Adipocyte (in vitro differentiated cells): ENCODE measurements around the gene TK2.

Source experiments
- DNase-seq: peaks from one replicate; pipeline ENCODE4 v3.0.0-alpha.2; 2015; ENCODE audit warnings: low read depth
- H3K27me3 ChIP-seq: replicated peaks from 2 replicates; pipeline ENCODE4 v1.7.0; 2013; ENCODE audit warnings: mild to moderate bottlenecking, low read length, moderate library complexity; ENCODE audit not compliant: control insufficient read depth, insufficient read depth
- H3K36me3 ChIP-seq: 2 replicates; pipeline ENCODE4 v1.7.0; 2013; ENCODE audit warnings: low read length, mild to moderate bottlenecking, moderate library complexity; ENCODE audit not compliant: control insufficient read depth, insufficient read depth, severe bottlenecking
- H3K4me1 ChIP-seq: 2 replicates; pipeline ENCODE4 v1.7.0; 2013; ENCODE audit warnings: mild to moderate bottlenecking, low read length, moderate library complexity; ENCODE audit not compliant: control insufficient read depth, insufficient read depth
- H3K4me3 ChIP-seq: 2 replicates; pipeline ENCODE4 v1.7.0; 2013; ENCODE audit warnings: mild to moderate bottlenecking, low read length, moderate library complexity
- H3K9ac ChIP-seq: 2 replicates; pipeline ENCODE4 v1.7.0; 2013; ENCODE audit warnings: mild to moderate bottlenecking, low read length, moderate library complexity
- H3K9me3 ChIP-seq: 2 replicates; pipeline ENCODE4 v1.7.0; 2013; ENCODE audit warnings: mild to moderate bottlenecking, low read length, moderate library complexity; ENCODE audit not compliant: control insufficient read depth

TK2 gene

DNA sequence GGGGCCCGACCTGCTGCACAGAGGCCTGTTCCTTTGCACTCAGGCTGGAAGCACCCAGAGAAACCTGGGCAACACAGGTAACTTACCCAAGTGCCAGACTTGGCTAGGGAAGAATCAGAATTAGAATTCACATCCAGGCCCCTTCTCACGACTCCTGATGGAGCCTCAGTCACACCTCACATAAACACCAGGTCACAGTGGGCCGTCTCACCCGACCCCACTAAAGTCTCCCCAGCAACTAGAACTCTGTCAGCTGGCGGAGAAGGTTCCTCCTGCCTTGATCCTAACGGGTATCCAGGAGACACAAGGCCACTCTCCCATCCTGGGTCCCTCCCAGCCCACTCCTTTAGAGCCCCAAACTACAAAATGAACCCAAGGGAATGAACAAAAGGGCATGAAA is 6.4 kb downstream of the TK2 start:
- Histone ChIP-seq H3K4me1 (peaks cover 7% of the 10 kb centered on the region), H3K36me3 (peaks cover 32% of the 10 kb centered on the region), H3K4me3 (no peak overlapping the region), H3K9ac (no peak overlapping the region), H3K27me3 (no peaks in the 10 kb centered on the region), H3K9me3 (no peaks in the 10 kb centered on the region)
- no peak for DNase-seq

DNA sequence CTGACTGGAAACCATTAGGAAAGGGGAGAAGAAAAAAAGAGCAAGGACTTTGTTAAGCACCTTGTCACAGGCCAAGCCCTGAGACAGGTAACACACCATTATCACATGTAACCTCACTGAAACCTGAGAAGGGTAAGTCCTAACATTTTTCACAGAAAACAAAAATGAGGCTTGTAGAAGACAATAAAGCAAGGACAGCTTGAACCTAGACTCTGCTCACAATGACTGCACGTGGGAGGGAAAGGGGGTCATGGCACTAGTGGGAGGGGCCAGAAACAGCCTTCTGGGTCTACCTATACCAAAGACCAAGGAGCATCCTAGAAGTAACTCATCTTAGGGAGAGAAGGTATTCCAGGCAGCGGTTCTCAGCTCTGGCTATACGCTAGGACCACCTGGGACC is 7.5 kb downstream of the TK2 start:
- H3K4me3 ChIP-seq: no peak overlapping the region
- no peak for DNase-seq

DNA sequence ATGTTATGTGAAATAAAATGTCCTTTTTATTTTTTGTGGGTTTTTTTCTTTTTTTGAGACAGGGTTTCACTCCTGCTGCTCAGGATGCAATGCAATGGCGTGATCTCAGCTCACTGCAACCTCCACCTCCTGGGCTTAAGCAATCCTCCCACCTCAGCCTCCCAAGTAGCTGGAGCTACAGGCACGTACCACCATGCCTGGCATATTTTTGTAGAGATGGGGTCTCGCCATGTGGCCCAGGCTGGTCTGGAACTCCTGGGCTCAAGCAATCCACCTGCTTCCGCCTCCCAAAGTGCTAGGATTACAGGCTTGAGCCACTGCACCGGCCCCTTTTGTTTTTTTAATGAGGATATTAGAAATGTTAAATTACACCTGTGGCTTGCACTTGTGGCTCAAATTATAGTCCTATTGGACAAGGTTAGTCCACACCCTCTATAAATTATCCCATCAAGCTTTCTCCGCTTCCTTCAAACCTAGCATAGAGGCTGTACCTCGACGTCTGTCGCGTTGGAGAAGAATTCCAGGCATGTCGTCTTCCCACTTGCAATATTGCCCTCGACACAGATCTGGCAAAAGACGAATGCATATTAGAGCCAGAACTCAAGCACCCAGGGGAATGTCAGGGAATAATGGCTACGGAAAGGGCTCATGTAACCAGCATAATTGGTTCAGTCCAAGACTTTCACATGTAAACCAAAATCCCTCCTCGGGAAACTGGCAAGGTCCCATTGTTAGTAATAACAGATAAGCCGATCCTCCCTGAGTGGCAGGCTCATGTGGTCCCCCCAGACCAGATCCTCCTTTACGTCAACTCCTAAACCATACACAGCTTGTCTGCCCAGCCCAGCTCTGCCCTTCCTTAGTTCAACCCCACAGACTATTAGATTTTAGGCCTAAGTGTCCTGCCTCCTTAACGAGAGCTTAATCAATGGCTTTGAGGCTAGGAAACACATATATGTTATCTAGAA is 8.2 kb downstream of the TK2 start:
- no peak overlapping the region for H3K4me3 ChIP-seq
- H3K9ac ChIP-seq: no peak overlapping the region
- peaks cover 48% of the 10 kb centered on the region for H3K36me3 ChIP-seq
- no peaks in the 10 kb centered on the region for H3K9me3 ChIP-seq
- peaks cover 5% of the 10 kb centered on the region for H3K4me1 ChIP-seq
- H3K27me3 ChIP-seq: no peaks in the 10 kb centered on the region
- no peak for DNase-seq

More for the DNA sequence above, 7.5 kb downstream of the TK2 start:
- H3K27me3 ChIP-seq: no peaks in the 10 kb centered on the region
- H3K9me3 ChIP-seq: no peaks in the 10 kb centered on the region
- no peak overlapping the region for H3K9ac ChIP-seq
- H3K36me3 ChIP-seq: peaks cover 41% of the 10 kb centered on the region
- peaks cover 5% of the 10 kb centered on the region for H3K4me1 ChIP-seq

DNA sequence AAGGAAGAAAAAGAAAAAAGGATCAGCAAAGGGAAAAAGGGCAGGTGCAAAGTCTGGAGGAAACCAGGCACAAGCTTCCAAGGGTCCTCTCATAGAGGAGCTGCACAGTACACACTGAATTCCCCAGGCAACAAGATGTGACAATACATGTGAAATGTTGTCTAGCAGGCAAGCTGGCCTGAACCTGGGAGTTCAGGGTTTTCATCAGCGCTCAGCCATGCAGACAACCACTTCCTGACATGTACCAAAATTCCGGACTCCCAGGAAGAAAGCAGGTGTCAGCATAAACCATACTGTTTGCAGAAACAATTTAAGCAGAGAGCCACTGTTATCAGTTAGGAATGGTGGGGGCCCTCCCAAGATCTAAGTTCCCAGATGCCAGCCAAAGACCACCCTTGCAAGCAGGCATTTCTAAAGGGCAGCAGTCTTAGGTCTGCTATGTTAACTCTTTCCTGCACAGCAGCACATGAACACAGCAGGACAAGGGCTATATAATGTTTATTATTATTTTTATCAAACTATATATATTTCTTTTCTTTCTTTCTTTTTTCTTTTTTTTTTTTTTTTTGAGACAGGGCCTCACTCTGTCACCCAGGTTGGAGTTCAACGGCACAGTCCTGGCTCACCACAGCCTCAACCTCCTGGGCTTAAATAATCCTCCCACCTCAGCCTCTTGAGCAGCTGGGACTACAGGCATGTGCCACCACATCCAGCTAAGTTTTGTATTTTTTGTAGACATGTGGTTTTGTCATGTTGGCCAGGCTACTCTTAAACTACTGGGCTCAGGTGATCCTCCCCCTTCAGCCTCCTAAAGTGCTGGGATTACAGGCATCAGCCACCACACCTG is 10.1 kb downstream of the TK2 start:
- no peak for DNase-seq

DNA sequence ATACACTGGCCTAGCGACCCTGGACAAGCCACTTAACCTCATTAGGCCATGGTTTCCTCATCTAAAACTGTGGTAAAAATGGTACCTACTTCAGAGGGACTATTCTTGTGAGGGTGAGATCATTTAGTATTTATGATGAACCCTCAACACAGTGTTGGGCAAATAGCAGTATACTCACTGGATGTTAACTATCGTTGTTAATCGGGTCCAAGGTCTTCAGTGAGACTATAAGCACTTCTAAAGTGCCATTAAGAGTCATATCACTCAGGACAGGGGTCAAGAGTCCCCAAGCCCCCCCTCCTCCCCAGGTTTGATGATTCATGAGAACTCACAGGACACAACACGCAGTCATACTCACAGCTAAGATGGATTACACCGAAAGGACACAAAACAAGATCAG is 11.0 kb downstream of the TK2 start:
- no peaks in the 10 kb centered on the region for H3K27me3 ChIP-seq
- peaks cover 13% of the 10 kb centered on the region for H3K4me1 ChIP-seq
- peaks cover 57% of the 10 kb centered on the region for H3K36me3 ChIP-seq
- H3K9ac ChIP-seq: no peak overlapping the region
- H3K4me3 ChIP-seq: no peak overlapping the region
- no peaks in the 10 kb centered on the region for H3K9me3 ChIP-seq
- DNase-seq: no peak

More for the DNA sequence above, 10.1 kb downstream of the TK2 start:
- Histone ChIP-seq H3K4me3 (no peak overlapping the region), H3K4me1 (peaks cover 5% of the 10 kb centered on the region), H3K27me3 (no peaks in the 10 kb centered on the region), H3K36me3 (peaks cover 62% of the 10 kb centered on the region), H3K9me3 (no peaks in the 10 kb centered on the region), H3K9ac (no peak overlapping the region)

DNA sequence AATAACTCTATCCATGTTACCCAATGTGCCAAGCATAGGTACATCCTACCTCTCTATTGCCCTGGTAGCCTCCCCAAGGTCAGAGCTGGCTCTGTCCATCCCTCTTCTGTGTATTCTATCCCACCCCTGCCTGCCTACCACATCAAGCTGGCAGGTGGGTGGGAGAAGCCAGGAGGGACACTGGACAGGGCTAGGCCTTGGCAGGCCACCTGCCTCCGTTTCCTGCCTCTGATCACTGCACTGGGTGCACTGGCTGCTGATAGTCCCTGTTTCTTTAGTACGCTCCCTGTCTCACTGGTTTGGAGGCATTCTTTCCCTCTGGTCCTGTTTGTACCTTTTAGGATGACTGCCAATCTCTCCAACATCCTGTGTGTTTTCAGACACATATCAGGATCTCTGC is 12.7 kb downstream of the TK2 start:
- no peaks in the 10 kb centered on the region for H3K9me3 ChIP-seq
- DNase-seq: no peak
- H3K36me3 ChIP-seq: peaks cover 54% of the 10 kb centered on the region
- H3K4me3 ChIP-seq: no peak overlapping the region
- H3K27me3 ChIP-seq: no peaks in the 10 kb centered on the region
- H3K4me1 ChIP-seq: peaks cover 13% of the 10 kb centered on the region
- no peak overlapping the region for H3K9ac ChIP-seq

DNA sequence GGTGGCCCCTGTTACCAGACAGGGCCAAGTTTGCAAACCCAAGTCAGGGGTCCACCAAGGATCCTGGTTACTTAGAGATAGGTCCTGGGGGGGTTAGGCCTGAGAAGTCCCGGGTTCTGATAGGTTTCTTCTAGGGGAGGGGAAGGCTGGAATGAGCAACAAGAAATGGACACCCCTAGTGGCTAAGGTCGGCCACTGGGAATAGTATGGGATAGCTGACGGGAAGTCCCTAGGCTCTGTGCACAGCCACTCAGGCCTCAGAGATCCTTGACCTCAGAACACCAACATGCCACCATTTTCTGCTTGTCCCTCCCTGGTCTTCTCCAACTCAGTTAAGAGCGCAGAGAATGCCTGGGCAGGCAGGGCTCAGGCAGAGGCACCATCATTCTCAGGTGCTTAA is 13.4 kb downstream of the TK2 start:
- no peak overlapping the region for H3K9ac ChIP-seq
- H3K9me3 ChIP-seq: no peaks in the 10 kb centered on the region
- no peak for DNase-seq
- peaks cover 58% of the 10 kb centered on the region for H3K36me3 ChIP-seq
- peaks cover 8% of the 10 kb centered on the region for H3K4me1 ChIP-seq
- H3K4me3 ChIP-seq: no peak overlapping the region
- no peaks in the 10 kb centered on the region for H3K27me3 ChIP-seq

DNA sequence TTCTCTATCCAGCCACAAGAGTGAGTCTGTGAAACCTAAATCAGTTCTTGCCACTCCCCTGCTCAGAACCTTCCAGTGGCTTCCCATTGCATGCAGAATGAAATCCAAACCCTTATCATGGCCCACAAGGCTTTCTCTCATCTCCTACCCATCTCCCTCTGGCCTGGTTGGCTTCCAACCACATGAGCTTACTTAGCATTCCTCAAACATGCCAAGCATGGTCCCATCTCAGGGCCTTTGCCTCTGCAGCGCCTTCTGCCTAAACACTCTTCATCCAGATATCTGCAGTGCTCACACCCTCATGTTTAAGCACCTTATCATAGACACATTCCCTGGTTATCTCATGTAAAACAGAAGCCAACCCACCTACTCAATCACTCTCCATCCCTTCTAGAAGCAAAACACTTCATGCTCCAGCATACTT is 15.5 kb downstream of the TK2 start:
- H3K27me3 ChIP-seq: no peaks in the 10 kb centered on the region
- no peak overlapping the region for H3K4me3 ChIP-seq
- H3K4me1 ChIP-seq: peaks cover 8% of the 10 kb centered on the region
- H3K9ac ChIP-seq: no peak overlapping the region
- DNase-seq: no peak
- peaks cover 68% of the 10 kb centered on the region for H3K36me3 ChIP-seq
- no peaks in the 10 kb centered on the region for H3K9me3 ChIP-seq

DNA sequence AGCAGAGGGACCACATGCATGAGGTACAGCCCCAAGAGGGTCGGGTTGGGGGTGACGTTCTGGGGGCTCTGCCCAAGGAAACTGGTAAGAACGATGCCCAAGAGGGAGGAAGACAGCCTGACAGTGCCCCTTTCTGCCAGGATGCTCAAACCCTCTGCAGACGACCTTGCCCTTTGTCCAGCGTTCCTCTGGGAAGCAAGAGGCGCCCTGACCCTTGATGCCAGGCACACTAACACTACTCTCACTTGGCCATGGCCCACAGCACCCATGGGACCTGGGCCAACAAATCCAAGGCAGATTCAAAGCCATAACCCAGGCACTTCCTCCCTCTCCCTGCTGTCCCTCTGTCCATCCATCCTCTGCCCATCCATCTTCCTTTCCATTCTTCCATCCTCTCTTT is 20.4 kb downstream of the TK2 start:
- Histone ChIP-seq H3K27me3 (no peaks in the 10 kb centered on the region), H3K36me3 (peaks cover 67% of the 10 kb centered on the region), H3K4me3 (no peak overlapping the region), H3K9ac (no peak overlapping the region), H3K4me1 (peaks cover 10% of the 10 kb centered on the region), H3K9me3 (no peaks in the 10 kb centered on the region)
- DNase-seq: no peak

DNA sequence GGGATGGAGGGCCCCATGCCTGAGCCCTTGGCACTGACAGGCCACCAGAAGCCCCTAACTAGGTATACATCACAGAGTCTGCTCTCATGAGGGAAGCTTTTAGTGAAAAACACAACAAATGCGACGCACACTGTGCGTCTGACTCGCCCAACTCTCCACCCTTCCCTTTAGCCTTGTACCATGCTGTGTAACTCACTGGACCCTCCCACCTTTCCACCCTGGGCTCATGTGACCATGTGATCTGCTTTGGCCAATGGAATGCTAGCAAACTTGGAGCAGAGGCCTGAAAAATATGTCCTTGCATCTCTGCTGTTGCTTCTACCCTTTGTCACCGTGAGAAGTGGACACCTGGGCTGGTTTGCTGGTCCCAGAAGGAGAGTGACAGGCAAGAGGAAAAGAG is 21.6 kb downstream of the TK2 start:
- Histone ChIP-seq H3K27me3 (no peaks in the 10 kb centered on the region), H3K36me3 (peaks cover 67% of the 10 kb centered on the region), H3K9me3 (no peaks in the 10 kb centered on the region), H3K4me3 (no peak overlapping the region), H3K4me1 (peaks cover 4% of the 10 kb centered on the region), H3K9ac (no peak overlapping the region)
- no peak for DNase-seq
